ENCODE results near the gene SPATA22.

DNA sequence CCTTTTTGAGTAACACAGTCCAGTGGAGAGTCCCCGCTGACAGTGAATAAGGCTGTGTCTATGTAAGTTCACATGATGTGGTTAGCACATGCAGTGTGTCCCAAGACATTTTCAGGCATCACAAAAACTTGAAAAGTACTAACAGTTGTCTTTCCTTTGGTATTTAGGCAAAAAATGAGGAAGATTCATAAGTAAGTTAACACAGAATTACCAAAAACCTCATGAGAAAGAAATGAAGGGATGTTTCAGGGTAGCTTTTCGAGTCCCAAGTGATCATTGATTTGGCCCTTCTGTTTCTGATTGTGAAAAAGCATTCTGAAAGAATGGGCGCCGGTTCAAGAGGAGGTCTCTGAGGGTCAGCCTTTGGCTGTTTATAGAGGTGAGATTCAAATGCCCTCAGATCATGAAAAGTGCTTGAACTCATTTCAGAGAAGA lies 3.6 kb upstream of the SPATA22 start:
- TF ChIP-seq, protein P1, sequence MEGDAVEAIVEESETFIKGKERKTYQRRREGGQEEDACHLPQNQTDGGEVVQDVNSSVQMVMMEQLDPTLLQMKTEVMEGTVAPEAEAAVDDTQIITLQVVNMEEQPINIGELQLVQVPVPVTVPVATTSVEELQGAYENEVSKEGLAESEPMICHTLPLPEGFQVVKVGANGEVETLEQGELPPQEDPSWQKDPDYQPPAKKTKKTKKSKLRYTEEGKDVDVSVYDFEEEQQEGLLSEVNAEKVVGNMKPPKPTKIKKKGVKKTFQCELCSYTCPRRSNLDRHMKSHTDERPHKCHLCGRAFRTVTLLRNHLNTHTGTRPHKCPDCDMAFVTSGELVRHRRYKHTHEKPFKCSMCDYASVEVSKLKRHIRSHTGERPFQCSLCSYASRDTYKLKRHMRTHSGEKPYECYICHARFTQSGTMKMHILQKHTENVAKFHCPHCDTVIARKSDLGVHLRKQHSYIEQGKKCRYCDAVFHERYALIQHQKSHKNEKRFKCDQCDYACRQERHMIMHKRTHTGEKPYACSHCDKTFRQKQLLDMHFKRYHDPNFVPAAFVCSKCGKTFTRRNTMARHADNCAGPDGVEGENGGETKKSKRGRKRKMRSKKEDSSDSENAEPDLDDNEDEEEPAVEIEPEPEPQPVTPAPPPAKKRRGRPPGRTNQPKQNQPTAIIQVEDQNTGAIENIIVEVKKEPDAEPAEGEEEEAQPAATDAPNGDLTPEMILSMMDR (IDR thresholded peaks at IDR 0.05): no peak
- TF ChIP-seq POLR2A (IDR thresholded peaks at IDR 0.05): no peak

Data from adrenal gland (tissue), 5 donors.